Measurements from ENCODE around the gene KLF5. TPM values are rescaled to one million over a fixed set of nuclear protein-coding genes. Genes with fewer than 3 reads are reported as not detected.

KLF5 gene
- total and polyA plus RNA-seq, 2 of the 4 experiments (the other 2 are of a cell fraction) = 5.4 to 8.8 TPM

GRCh38 chr13:73090823-73091187 is 32.0 kb downstream of the KLF5 start:
- no peak overlapping the region for H2AFZ ChIP-seq (replicated peaks; ENCODE audit: low read length, poor library complexity)
- H3K4ac ChIP-seq (ENCODE audit: low read depth, low read length) = peak overlapping the region; percentile 68; the same call in 1 of the 2 replicates
- peak overlapping the region; percentile 58; the same call in 1 of the 2 replicates for H3K14ac ChIP-seq (replicated peaks; ENCODE audit: low read depth, low read length)
- DNase-seq = no peak
- H3K18ac ChIP-seq (ENCODE audit: low read depth, low read length) = no peak overlapping the region; the same call in 1 of the 2 replicates
- no peak for TF ChIP-seq MXI1 (IDR thresholded peaks at IDR 0.05; ENCODE audit: borderline replicate concordance, low read depth, low read length)
- H3K56ac ChIP-seq (ENCODE audit: extremely low read depth, insufficient read depth, low read length) = no peak overlapping the region
- H3K27ac ChIP-seq (ENCODE audit: insufficient read depth, low read length) = no peak overlapping the region
- H3K79me1 ChIP-seq (ENCODE audit: low read depth in 1 of 2, low read length in 2 of 2) = no peaks in the 10 kb centered on the region
- BruUV-seq (replicated peaks) = no TSS peak
- no peak overlapping the region for H3K9ac ChIP-seq (ENCODE audit: low read depth, low read length)
- H3K4me1 ChIP-seq (ENCODE audit: control insufficient read depth, insufficient read depth, low read length) = peaks cover 2% of the 10 kb centered on the region; the same call in 1 of the 2 replicates
- WGBS, 2 experiments (ENCODE audit: extremely low coverage in 2 of 2, insufficient read length in 1 of 2) = no CpG with 5 or more reads among the region's 1 CpG
- H2AK9ac ChIP-seq (replicated peaks; ENCODE audit: low read depth, low read length, poor library complexity) = no peak overlapping the region
- H2BK15ac ChIP-seq (ENCODE audit: low read depth, low read length) = peak overlapping the region; percentile 76; the same call in 1 of the 3 replicates
- POLR2A ChIA-PET (ENCODE audit: unreplicated experiment) = no interaction called here
- no peak overlapping the region; the same call in 1 of the 2 replicates for H4K5ac ChIP-seq (ENCODE audit: low read depth, low read length)
- peak overlapping the region; percentile 50 for H2BK5ac ChIP-seq (ENCODE audit: low read depth, low read length, poor library complexity, severe bottlenecking)
- H4K20me1 ChIP-seq (ENCODE audit: insufficient read depth, low read length) = no peaks in the 10 kb centered on the region
- H4K91ac ChIP-seq (ENCODE audit: insufficient read depth, low read depth, low read length) = no peak overlapping the region; the same call in 1 of the 2 replicates
- peak overlapping the region; percentile 74 for H2AK5ac ChIP-seq (ENCODE audit: low read depth, low read length)
- H4K8ac ChIP-seq (ENCODE audit: low read depth in 2 of 2, low read length in 2 of 2) = 0 out of 4 replicates have a peak overlapping the region, but pooled peaks of 1 of the 2 experiments have one; percentile 43
- peak overlapping the region; percentile 98; the same call in 1 of the 2 replicates for H2BK120ac ChIP-seq (ENCODE audit: low read depth, low read length)
- no peak overlapping the region for H3K4me2 ChIP-seq (ENCODE audit: low read depth, low read length)
- peaks cover 10% of the 10 kb centered on the region for H3K9me3 ChIP-seq (ENCODE audit: control insufficient read depth, insufficient read depth, low read length)
- H2BK20ac ChIP-seq (ENCODE audit: low read depth, low read length) = peak overlapping the region; percentile 96; the same call in 1 of the 2 replicates
- no peak overlapping the region for H3K4me3 ChIP-seq (ENCODE audit: insufficient read depth, low read depth, low read length)
- intact Hi-C loops (cut with micrococcal nuclease) = no loop called here
- dilution Hi-C loops (cut with HindIII; ENCODE audit: low sequenced_read_pairs, unreplicated experiment) = no loop called here
- no peaks in the 10 kb centered on the region for H3K27me3 ChIP-seq (ENCODE audit: control insufficient read depth, insufficient read depth, low read length)
- CTCF ChIA-PET = no interaction called here
- no peak for ATAC-seq (ENCODE audit: low read depth)
- 0 out of 2 replicates have a peak, but pooled peaks cover 3% of the 10 kb centered on the region for H3K9me1 ChIP-seq (ENCODE audit: insufficient read depth, low read length)
- H3K36me3 ChIP-seq (ENCODE audit: control insufficient read depth, insufficient read depth, low read length) = no peaks in the 10 kb centered on the region
- H3K23ac ChIP-seq (ENCODE audit: low read depth, low read length) = no peak overlapping the region
- in situ Hi-C loops (cut with MboI; ENCODE audit: low sequenced_read_pairs) = no loop called here
